GM21390 (cell line): ENCODE results near the gene CXCR6.

Experiments
- ATAC-seq: cut with Tn5 transposase; IDR thresholded peaks from one replicate; pipeline ENCODE4 v1.9.1; 2021; ENCODE audit not compliant: unreplicated experiment

CXCR6 gene

GRCh38 chr3:45921158-45922038 lies 21.9 kb upstream of the CXCR6 start:
- ATAC-seq = no peak

GRCh38 chr3:45922039-45922326 lies 21.3 kb upstream of the CXCR6 start:
- no peak for ATAC-seq

- ATAC-seq = no peak
These were observed 20.2 kb upstream of the CXCR6 start for GRCh38 chr3:45922950-45923590.

- no peak for ATAC-seq
These were observed 19.5 kb upstream of the CXCR6 start for GRCh38 chr3:45923755-45924154.

- no peak for ATAC-seq
These were observed 15.4 kb upstream of the CXCR6 start for GRCh38 chr3:45927881-45928280.

- ATAC-seq = peak; percentile 53
These were observed 14.1 kb upstream of the CXCR6 start for GRCh38 chr3:45929042-45929679.

- ATAC-seq = no peak
These were observed 11.8 kb upstream of the CXCR6 start for GRCh38 chr3:45931496-45931895.

GRCh38 chr3:45932112-45932511 lies 11.2 kb upstream of the CXCR6 start:
- no peak for ATAC-seq

GRCh38 chr3:45933591-45933990 lies 9.7 kb upstream of the CXCR6 start:
- no peak for ATAC-seq

- ATAC-seq = no peak
These were observed 7.0 kb upstream of the CXCR6 start for GRCh38 chr3:45936261-45936660.

GRCh38 chr3:45937206-45938042 lies 5.8 kb upstream of the CXCR6 start:
- ATAC-seq = no peak

GRCh38 chr3:45938043-45938435 lies 5.2 kb upstream of the CXCR6 start:
- ATAC-seq = no peak

- no peak for ATAC-seq
These were observed 4.4 kb upstream of the CXCR6 start for GRCh38 chr3:45938864-45939263.

GRCh38 chr3:45939341-45939771 lies 3.9 kb upstream of the CXCR6 start:
- no peak for ATAC-seq

- no peak for ATAC-seq
These were observed 3.1 kb upstream of the CXCR6 start for GRCh38 chr3:45940004-45940780.

- ATAC-seq = no peak
These were observed 2.4 kb upstream of the CXCR6 start for GRCh38 chr3:45940781-45941365.

- no peak for ATAC-seq
These were observed 1.0 kb upstream of the CXCR6 start for GRCh38 chr3:45942051-45942825.

- no peak for ATAC-seq
These were observed 1.8 kb downstream of the CXCR6 start for GRCh38 chr3:45944830-45945620.

- ATAC-seq = no peak
These were observed 3.0 kb downstream of the CXCR6 start for GRCh38 chr3:45946307-45946706.
